ENCODE measurements around the gene RPIA.

DNA sequence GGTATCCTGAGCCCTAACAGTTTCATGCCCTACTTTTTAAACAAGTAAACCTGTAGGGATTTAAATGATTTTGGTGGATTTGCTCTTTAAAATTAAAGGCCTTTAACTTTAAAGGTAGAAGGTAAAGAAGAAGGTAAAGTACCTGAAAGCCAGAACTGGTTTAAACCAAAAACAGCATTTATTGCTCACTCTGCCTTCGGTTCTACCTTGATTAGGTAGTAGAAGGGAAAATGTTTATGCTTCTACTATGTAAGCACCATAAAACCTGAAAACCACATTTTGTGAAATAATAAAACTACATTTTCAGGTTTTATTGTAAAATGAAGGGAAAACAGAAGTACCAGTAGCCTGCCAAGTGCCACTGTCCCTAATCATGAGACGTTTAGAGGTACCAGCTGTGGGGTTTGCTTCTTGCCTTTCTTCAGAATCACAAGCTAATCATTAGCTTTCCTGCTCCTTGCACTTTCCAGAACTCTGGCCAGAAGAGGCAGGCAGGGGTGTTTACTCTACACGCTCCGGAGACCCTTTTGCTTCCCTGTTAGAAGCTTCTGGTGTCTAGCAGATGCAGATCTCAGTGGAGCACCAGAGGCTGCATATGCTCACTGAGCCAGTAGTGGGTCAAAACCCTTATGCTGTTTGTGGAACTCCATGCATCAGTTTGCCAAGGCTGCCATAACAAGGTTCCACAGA lies 33.3 kb downstream of the RPIA start:
- TF ChIP-seq, protein P1, sequence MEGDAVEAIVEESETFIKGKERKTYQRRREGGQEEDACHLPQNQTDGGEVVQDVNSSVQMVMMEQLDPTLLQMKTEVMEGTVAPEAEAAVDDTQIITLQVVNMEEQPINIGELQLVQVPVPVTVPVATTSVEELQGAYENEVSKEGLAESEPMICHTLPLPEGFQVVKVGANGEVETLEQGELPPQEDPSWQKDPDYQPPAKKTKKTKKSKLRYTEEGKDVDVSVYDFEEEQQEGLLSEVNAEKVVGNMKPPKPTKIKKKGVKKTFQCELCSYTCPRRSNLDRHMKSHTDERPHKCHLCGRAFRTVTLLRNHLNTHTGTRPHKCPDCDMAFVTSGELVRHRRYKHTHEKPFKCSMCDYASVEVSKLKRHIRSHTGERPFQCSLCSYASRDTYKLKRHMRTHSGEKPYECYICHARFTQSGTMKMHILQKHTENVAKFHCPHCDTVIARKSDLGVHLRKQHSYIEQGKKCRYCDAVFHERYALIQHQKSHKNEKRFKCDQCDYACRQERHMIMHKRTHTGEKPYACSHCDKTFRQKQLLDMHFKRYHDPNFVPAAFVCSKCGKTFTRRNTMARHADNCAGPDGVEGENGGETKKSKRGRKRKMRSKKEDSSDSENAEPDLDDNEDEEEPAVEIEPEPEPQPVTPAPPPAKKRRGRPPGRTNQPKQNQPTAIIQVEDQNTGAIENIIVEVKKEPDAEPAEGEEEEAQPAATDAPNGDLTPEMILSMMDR (conservative IDR thresholded peaks at IDR 0.05): no peak
- TF ChIP-seq EZH2 (IDR thresholded peaks at IDR 0.05; ENCODE audit: low read depth): no peak
